KOPT-K1 (cell line): ENCODE results near the gene IL1RL2.

Experiments used
- H3K27ac ChIP-seq: fragments of 200-600 bp; sonication (generic); 2 replicates; pipeline ENCODE4 v1.5.1; 2016; ENCODE audit warnings: antibody characterized with exemption, mild to moderate bottlenecking, low read depth, low read length; ENCODE audit not compliant: poor library complexity, severe bottlenecking
- H3K36me3 ChIP-seq: fragments of 200-600 bp; sonication (generic); 2 replicates; pipeline ENCODE4 v1.5.1; 2017; ENCODE audit warnings: antibody characterized with exemption, mild to moderate bottlenecking, low read length, moderate library complexity; ENCODE audit not compliant: insufficient read depth
- H3K9me3 ChIP-seq: fragments of 200-600 bp; sonication (generic); 2 replicates; pipeline ENCODE4 v1.5.1; 2017; ENCODE audit warnings: antibody characterized with exemption, low read length, mild to moderate bottlenecking; ENCODE audit not compliant: insufficient read depth, poor library complexity, severe bottlenecking

Gene IL1RL2

DNA sequence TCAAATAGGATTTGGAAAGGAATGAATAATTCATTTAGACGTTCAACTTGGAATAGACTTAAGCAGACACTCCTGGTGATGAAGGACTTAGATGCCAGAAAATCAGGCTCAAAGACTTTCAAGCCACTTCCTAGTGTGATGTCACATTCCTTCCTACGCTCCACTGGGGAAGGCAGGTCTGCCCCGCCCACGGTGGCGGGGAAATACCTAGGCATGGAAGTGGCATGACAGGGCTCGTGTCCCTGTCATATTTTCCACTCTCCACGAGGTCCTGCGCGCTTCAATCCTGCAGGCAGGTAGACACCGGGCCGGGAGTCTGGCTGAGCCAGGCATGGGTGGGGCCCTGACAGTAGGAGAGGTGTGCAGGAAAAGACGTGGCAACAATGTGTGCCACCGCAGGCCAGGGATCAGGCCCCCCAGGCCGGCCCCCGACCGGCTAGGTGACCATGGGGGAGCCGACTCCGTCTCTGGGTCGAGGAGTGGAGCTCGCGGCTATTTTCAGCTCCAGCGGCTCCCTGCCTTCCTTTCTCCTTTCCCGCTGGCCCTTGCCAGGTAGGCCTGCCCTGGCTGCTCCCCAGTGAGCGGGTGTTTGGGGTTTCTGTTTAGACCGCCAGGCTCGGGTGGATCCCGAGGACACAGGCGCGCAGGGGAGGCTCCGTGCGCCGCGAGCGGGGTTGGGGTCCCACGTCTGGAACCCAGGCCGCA lies at the start of gene IL1RL2:
IL1RL2 (plus strand) TSS at position 233 of the 705 bp plus-strand sequence. CDS start 845 bp downstream, outside the sequence.
- H3K9me3 ChIP-seq: no peaks in the 10 kb centered on the region
- H3K27ac ChIP-seq: no peak within 1 kb of the TSS
- H3K36me3 ChIP-seq: no peaks in the 10 kb centered on the region

DNA sequence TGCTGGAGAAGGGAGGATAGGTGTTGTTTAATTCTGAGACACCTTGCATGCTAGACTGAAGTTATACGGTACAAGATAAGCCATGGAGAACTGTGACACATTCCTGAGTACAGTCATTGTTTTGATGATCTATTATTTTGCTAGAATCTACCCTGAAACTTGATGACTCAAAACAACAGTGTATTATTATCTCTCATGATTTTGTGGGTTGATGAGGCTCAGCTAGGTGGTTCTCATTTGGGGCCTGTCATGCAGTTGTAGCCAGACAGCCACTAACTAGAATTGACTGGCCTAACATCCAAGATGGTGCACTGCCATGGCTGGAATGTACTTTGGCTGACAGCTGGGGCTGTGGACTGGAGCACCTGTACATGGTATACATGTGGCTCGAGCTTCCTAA lies 49.7 kb upstream of the IL1RL2 start:
- H3K27ac ChIP-seq: no peak overlapping the region

DNA sequence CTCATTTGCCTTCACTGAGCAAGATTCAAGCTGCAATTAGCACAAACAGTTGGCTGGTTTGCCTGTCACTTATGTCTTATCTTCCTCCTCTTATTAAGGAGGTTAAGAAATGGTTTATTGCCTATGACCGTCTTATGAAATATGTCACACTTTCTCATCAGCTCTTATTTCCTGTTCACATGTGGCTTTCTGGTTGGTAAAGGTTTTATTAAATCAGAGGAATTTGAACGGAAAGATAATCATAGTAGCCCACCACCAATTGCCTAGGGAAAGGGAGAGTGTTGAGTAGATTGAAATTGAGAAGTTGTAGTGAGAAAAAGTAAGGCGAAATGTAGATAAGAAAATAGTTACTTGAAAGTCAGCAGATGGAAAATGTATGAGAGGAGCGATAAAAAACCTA lies 48.5 kb upstream of the IL1RL2 start:
- no peaks in the 10 kb centered on the region for H3K36me3 ChIP-seq
- H3K9me3 ChIP-seq: peaks cover 5% of the 10 kb centered on the region
- H3K27ac ChIP-seq: no peak overlapping the region

More for the DNA sequence above, 49.7 kb upstream of the IL1RL2 start:
- Histone ChIP-seq H3K36me3 (no peaks in the 10 kb centered on the region), H3K9me3 (no peaks in the 10 kb centered on the region)

DNA sequence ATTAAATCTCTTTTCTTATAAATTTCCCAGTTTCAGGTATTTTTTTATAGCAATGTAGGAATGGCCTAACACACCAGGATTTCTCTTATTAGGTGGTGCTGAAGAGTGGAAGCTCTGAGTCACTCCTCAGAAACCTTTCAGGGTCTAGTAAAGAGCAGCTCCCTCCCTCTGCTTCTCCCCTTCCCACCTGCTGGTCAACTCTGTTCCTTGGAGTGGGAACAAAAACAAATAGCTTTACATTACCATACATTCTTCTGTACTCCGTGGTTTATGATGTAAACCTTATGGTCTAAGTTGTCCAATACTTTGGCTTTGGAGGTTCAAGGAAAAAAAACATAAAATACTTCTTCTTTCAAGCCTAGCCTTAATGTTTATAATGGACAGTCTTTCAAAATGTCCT lies 47.0 kb upstream of the IL1RL2 start:
- H3K36me3 ChIP-seq: no peaks in the 10 kb centered on the region
- H3K9me3 ChIP-seq: peaks cover 15% of the 10 kb centered on the region
- H3K27ac ChIP-seq: no peak overlapping the region

DNA sequence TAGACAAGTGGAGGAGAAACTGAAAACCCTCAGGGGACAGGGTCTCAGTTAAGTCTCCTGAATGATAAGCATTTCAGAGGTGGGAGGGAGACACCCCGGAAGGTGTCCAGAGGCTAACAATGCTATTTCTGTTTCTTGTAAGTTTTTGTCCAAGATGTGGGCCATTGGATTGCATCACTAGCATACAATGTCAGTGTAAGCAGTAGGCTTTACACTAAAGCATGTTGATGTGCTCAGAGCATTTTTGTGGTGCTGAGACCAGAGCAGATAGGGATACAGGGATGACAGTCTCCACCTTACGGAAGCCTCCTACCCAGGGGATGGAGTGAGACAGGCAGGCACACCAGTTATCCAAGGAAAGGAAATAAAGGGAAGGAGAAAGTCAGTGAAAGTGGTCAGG lies 46.4 kb upstream of the IL1RL2 start:
- H3K27ac ChIP-seq: no peak overlapping the region
- H3K9me3 ChIP-seq: peaks cover 19% of the 10 kb centered on the region
- no peaks in the 10 kb centered on the region for H3K36me3 ChIP-seq

DNA sequence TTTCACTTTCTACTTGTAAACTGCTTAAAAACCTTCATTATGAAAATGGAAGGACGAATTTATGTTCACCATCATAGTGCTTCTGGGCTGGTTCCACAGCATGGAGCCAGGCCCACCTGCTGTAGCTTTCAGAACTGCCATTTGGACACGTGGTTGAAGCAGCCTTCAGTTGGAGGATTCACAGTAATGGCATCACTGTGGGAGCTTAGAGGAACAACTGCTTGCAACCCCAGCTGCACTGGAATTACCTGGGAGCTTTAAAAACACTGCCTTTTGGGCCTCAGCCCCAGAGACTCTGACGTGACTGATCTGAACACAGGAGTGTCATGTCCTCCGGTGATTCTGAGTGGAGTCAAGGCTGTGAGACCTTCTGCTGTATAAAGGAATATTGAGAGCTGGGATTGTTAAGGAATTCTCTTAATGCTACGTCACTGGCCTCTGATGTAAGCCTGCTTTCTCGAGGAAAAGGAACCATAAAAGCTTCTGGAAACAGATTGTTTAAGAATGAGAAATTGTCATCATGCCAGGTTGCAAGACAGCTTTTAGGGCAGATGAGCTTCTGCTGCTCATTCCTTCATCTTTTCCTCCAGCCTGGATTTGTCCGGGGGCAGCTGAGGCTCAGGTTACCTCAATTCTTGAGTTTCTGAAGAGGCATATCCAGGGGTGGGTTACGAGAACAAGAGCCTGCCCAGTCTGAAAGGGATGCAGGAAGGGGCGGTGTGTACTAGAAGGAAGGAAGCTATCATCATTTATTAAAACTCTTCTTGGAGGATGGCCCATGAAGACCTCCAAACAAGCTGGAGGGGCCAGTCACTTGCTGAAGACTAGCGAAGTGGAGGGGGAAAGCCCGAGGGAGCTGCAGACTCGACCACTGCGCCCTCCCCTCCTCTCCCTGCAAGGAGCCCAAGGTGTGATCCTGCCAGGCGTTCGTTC lies 45.5 kb upstream of the IL1RL2 start:
- H3K9me3 ChIP-seq: peaks cover 27% of the 10 kb centered on the region
- H3K27ac ChIP-seq: no peak overlapping the region
- no peaks in the 10 kb centered on the region for H3K36me3 ChIP-seq

DNA sequence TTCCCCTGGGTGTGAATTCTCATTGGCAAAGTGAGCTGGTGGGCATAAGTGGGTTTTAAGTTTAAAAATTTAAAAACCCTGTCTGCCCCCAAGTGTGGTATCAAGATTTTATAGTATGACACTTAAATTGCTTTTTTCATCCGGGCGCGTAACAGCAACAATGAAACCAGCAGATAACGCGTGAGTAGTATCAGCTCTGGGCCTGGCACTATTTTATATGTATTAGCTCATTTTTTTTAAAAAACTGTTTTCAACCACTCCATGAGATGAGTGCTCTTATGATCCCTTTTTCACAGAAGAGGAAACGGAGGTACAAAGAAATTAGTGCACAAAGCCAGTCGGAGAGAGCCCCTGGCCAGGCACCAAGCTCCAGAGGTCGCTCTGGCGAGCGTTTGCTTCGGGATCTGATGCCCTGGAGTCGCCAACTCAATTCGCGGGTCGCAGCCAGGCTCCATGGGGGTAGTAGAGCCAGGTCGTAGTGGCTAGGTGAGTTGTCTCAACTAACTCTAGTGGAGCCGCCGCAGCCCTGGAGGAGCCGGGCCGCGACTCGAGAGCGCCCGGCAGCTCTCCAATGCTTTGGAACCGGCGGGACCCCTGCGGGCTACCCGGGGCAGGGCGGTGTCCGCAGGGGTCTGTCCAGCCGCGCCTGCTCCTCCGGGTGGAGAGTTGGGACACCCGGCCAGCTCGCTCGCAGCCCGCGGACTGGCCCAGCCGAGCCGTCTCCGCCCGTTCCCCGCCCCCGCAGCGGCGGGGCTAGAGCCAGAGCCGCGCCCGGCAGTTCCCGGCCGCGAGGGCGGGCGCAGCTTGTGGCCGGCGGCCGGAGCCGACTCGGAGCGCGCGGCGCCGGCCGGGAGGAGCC lies 44.6 kb upstream of the IL1RL2 start, which contains the start of gene IL1R1:
IL1R1 (plus strand) TSS at position 777 of the 859 bp plus-strand sequence. CDS start 14,979 bp downstream, outside the sequence.
- Histone ChIP-seq H3K27ac (no peak within 1 kb of the TSS), H3K9me3 (peaks cover 27% of the 10 kb centered on the region), H3K36me3 (no peaks in the 10 kb centered on the region)

DNA sequence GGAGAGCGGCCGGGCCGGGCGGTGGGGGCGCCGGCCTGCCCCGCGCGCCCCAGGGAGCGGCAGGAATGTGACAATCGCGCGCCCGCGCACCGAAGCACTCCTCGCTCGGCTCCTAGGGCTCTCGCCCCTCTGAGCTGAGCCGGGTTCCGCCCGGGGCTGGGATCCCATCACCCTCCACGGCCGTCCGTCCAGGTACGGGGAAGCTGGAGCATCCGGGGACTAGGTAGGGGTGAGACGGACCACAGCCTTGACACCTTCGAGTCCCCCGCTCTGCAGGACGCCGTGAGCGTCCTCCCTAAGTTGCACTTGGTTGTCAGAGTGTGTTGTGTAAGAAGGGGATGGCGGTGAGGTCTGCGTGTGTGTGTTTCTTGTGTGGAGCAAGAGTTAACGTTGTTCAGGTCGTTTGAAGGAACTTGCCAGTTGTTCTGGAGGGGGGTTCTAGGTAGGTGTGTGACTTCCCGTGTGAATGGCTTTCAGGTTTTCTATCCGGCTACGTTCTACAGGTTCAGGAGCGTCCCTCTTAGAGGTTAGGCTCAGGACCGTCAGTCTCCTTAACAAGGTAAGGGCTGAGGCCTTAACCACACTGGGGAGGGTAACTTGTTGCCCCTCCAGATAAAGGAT lies 43.9 kb upstream of the IL1RL2 start:
- H3K9me3 ChIP-seq: peaks cover 30% of the 10 kb centered on the region
- no peak overlapping the region for H3K27ac ChIP-seq
- no peaks in the 10 kb centered on the region for H3K36me3 ChIP-seq

DNA sequence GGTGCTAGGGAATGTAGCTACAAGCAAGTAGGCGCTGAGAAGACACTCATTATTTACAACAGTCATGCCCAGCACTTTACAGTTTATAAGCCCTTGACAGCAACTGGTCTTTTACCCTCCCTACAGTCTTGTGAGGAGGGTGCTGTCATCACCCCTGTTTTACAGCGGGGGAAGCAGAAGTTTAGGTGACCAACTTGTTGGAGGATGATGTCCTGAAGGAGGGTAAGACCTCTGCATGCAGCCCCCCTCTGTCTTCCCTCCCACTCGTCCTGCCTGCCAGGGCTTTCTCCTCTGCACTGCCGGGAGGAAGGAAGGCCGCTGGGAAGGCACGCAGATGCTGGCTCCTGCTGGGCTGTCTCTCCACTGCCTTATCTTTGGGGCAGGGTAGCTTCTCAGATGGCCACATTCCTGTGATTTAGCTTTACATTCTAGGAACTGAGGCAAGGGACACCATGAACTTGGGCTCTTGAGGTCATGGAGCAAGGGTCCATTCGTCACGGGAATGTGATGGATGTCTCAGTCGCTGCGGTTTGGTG lies 43.3 kb upstream of the IL1RL2 start:
- H3K36me3 ChIP-seq: no peaks in the 10 kb centered on the region
- peaks cover 30% of the 10 kb centered on the region for H3K9me3 ChIP-seq
- no peak overlapping the region for H3K27ac ChIP-seq

DNA sequence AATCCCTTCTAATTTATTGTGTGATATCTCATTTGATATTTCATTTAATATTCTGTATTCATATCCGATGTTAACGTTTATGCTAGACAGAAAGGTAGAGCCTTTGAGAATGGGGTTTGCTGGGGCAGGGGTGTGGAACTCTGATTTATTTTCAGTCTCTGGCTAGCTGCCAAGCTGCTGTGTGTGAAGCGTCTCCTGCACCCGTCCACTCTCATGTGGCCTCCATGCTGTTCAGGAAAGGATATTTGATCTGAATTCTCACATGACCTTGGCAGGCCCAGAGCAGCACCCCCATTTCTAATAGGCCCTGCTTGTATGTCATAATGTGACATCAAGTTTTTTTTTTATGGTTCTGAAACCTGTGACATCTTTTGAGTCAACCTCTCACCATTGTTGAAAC lies 42.7 kb upstream of the IL1RL2 start:
- H3K27ac ChIP-seq: no peak overlapping the region
- H3K36me3 ChIP-seq: no peaks in the 10 kb centered on the region

DNA sequence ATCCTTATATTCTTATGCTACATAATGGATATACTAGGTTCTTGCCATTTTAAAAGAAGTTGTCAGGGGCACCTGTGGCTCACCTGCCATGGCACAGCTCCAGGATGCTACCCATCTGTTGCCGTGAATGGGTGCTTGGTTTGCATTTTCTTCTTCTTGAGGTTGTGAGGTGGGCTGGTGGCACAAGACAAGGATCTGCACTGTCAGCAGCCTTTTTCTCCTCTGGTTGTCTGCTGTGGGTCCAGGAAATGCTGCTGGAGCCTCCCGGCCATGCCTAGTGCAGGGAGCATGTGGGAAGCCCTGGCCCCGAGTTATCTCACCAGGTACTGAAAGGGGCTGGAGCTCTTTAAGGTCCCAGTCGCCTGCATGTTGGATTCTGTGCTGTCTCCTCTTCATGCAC lies 41.7 kb upstream of the IL1RL2 start:
- H3K27ac ChIP-seq: no peak overlapping the region
- H3K36me3 ChIP-seq: no peaks in the 10 kb centered on the region
- H3K9me3 ChIP-seq: peaks cover 30% of the 10 kb centered on the region

More for the DNA sequence above, 42.7 kb upstream of the IL1RL2 start:
- peaks cover 30% of the 10 kb centered on the region for H3K9me3 ChIP-seq

DNA sequence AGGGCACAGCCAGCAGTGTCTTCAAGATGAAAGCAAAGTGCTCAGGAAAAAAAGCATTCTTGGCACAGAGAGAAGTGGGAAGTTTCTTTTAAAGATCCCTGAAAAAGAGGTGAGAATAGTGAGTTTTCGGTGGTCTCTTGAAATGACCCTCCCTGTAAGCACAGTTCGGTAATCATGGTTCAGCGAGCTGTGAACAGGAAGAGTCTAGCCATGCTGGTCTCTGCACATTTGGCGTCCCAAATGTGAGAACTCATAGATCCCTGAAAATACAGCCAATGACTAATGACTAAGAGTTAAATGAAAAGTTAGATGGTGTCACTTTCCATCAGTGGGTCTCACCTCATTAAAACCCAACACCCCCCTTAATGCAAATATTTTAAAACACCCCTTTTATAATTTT lies 40.9 kb upstream of the IL1RL2 start:
- peaks cover 30% of the 10 kb centered on the region for H3K9me3 ChIP-seq
- no peak overlapping the region for H3K27ac ChIP-seq
- no peaks in the 10 kb centered on the region for H3K36me3 ChIP-seq

DNA sequence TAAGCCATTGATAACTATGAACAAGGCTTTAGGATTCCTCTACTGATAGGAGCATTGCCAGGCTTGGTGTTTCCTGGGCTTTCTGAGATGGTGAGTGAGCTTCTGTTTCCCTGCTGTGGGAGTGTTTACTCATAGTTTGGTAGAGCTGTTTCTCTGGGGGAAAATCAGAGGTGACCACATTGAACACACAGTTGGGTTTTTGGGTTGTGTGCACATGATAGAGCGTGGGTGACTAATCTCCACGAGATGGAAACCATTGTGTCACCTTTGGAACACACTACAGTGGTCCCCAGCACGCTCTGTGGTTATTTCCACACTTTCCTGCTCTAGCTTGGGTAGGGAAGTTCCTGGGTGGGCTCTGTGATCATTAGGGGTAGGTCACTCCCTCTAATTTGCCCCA lies 38.9 kb upstream of the IL1RL2 start:
- Histone ChIP-seq H3K27ac (no peak overlapping the region), H3K36me3 (no peaks in the 10 kb centered on the region), H3K9me3 (peaks cover 29% of the 10 kb centered on the region)

DNA sequence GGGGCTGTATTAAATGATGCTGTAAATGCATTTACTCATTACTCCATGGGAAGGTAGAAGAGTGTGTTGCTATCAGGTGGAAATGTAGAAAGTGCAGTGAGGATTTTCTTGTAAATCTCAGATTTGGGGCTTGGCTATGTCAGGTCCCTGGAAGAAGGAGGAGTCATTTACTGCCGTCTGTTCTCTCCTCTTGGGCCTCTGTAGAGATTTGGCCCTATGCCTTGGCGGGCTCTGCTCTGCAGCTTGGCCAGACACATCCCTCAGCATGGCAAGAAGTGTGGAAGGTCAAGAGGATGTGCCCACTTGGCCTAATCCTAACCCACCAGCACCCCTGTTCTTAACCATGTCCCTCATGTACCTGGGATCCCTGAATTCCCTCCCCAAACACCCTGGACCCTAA lies 37.6 kb upstream of the IL1RL2 start:
- H3K9me3 ChIP-seq: peaks cover 20% of the 10 kb centered on the region
- H3K27ac ChIP-seq: no peak overlapping the region
- no peaks in the 10 kb centered on the region for H3K36me3 ChIP-seq
